A549 (cell line): Measurements from ENCODE around the gene ZNF140. TPM values are rescaled to one million over a fixed set of nuclear protein-coding genes. Genes with fewer than 3 reads are reported as not detected.
A peak's percentile ranks its signal among the peaks of the same experiment; 100 is the strongest.

ENCODE experiments used
- ATAC-seq, 2 experiments: fragments of 200-7000 bp in 1 of 2; fragments of >200 bp in 1 of 2; cut with Nextera tagmentation in 1 of 2; cut with Tn5 transposase in 1 of 2; 3 replicates each; pipeline versions ENCODE4 v1.8.0 to v1.9.1; 2018 to 2020; ENCODE audit warnings: mild to moderate bottlenecking in 1 of 2, moderate library complexity in 1 of 2
- CTCF ChIA-PET: fragments of 300-600 bp; sonication (Branson Sonifier 250); formaldehyde crosslinking; extraction: SDS; loops from one replicate; lab custom pipeline; 2021; ENCODE audit warnings: antibody characterized with exemption, inconsistent platforms; lab: Yijun Ruan, JAX
- POLR2A ChIA-PET: fragments of 350-600 bp; formaldehyde crosslinking; extraction: SDS; loops from one replicate; lab custom pipeline; 2021; ENCODE audit warnings: antibody characterized with exemption, inconsistent platforms; lab: Yijun Ruan, JAX
- DNase-seq, 2 experiments: peaks; one replicate each; pipeline versions ENCODE4 v3.0.0 to v3.0.0-alpha.2; 2011 to 2016; ENCODE audit warnings: low read depth in 1 of 2, low spot score in 1 of 2
- FAIRE-seq: peaks from 2 replicates; lab custom pipeline; 2011; peaks lifted over from hg19 to GRCh38; lab: Jason Lieb, UNC
- H3K27ac ChIP-seq, 2 experiments: fragments of >200 bp; sonication (Bioruptor Twin); formaldehyde crosslinking; 3 replicates each; pipeline ENCODE4 v1.5.1; 2016 to 2017
- H3K4me1 ChIP-seq: fragments of >200 bp; sonication (Bioruptor Twin); formaldehyde crosslinking; 3 replicates; pipeline ENCODE4 v1.6.1; 2016
- H3K4me2 ChIP-seq: fragments of >200 bp; sonication (Bioruptor Twin); formaldehyde crosslinking; 3 replicates; pipeline ENCODE4 v1.6.1; 2016
- H3K4me3 ChIP-seq: fragments of >200 bp; sonication (Bioruptor Twin); formaldehyde crosslinking; 3 replicates; pipeline ENCODE4 v1.5.1; 2016
- H3K9me3 ChIP-seq: fragments of >200 bp; sonication (Bioruptor Twin); formaldehyde crosslinking; 3 replicates; pipeline ENCODE4 v1.6.1; 2016
- CBX2 ChIP-seq: fragments of 200-600 bp; sonication (generic); IDR thresholded peaks from 2 replicates; pipeline ENCODE4 v1.6.1; 2016; ENCODE audit warnings: low read depth, mild to moderate bottlenecking, borderline replicate concordance
- CBX8 ChIP-seq: fragments of 200-600 bp; sonication (generic); IDR thresholded peaks from 2 replicates; pipeline ENCODE4 v1.6.1; 2016
- E2F6 ChIP-seq: IDR thresholded peaks from 2 replicates; pipeline ENCODE4 v1.6.1; 2012; ENCODE audit warnings: low read depth, borderline replicate concordance
- ELK1 ChIP-seq: fragments of 150-350 bp; IDR thresholded peaks from 2 replicates; pipeline ENCODE4 v1.6.1; 2014; ENCODE audit warnings: low read depth, mild to moderate bottlenecking, low read length
- FOSL2 ChIP-seq, 2 experiments: fragments of 450-650 bp in 1 of 2; fragments of >200 bp in 1 of 2; sonication (Bioruptor Twin) in 1 of 2; formaldehyde crosslinking; IDR thresholded peaks; 2 replicates each; pipeline versions ENCODE4 v1.5.0 to v1.6.1; 2016 to 2020; ENCODE audit warnings: mild to moderate bottlenecking in 1 of 2, moderate library complexity in 1 of 2
- HEYL ChIP-seq: fragments of 250-450 bp; sonication (Bioruptor Pico); IDR thresholded peaks from 2 replicates; pipeline ENCODE4 v1.8.0; 2021; ENCODE audit warnings: mild to moderate bottlenecking, moderate library complexity
- MAZ ChIP-seq: fragments of 150-350 bp; IDR thresholded peaks from 2 replicates; pipeline ENCODE4 v1.6.1; 2014; ENCODE audit warnings: antibody characterized with exemption, low read depth, low read length, borderline replicate concordance
- MYC ChIP-seq: IDR thresholded peaks from 2 replicates; pipeline ENCODE4 v1.6.1; 2012; ENCODE audit warnings: mild to moderate bottlenecking, inconsistent platforms, low read length, improper control_type of control experiment, borderline replicate concordance
- NPAS2 ChIP-seq: fragments of 250-450 bp; sonication (Bioruptor Pico); IDR thresholded peaks from 2 replicates; pipeline ENCODE4 v1.8.0; 2022; ENCODE audit warnings: mild to moderate bottlenecking, moderate library complexity, borderline replicate concordance
- PHF8 ChIP-seq: fragments of 200-600 bp; sonication (generic); IDR thresholded peaks from 2 replicates; pipeline ENCODE4 v1.6.1; 2016; ENCODE audit warnings: low read depth, mild to moderate bottlenecking, antibody characterized with exemption, moderate library complexity, borderline replicate concordance
- POLR2A ChIP-seq: IDR thresholded peaks from 2 replicates; pipeline ENCODE4 v1.6.1; 2012; ENCODE audit warnings: mild to moderate bottlenecking, low read length
- RFX5 ChIP-seq: fragments of 450-650 bp; IDR thresholded peaks from 2 replicates; pipeline ENCODE4 v1.7.1; 2014; ENCODE audit warnings: antibody characterized with exemption, mild to moderate bottlenecking, moderate library complexity
- SMC3 ChIP-seq: fragments of >200 bp; sonication (Bioruptor Twin); formaldehyde crosslinking; IDR thresholded peaks from 3 replicates; pipeline ENCODE4 v1.6.1; 2018; ENCODE audit warnings: inconsistent platforms
- TFCP2L1 ChIP-seq: fragments of 250-450 bp; sonication (Bioruptor Pico); IDR thresholded peaks from 2 replicates; pipeline ENCODE4 v1.5.0; 2021; ENCODE audit warnings: mild to moderate bottlenecking
- ZFP36 ChIP-seq: fragments of 450-650 bp; IDR thresholded peaks from 2 replicates; pipeline ENCODE4 v1.6.1; 2014; ENCODE audit warnings: borderline replicate concordance; ENCODE audit not compliant: partially characterized antibody
- ZNF302 ChIP-seq: fragments of 250-450 bp; sonication (Bioruptor Pico); IDR thresholded peaks from 2 replicates; pipeline ENCODE4 v1.9.0; 2021; ENCODE audit warnings: inconsistent platforms, mild to moderate bottlenecking, moderate library complexity
- ZSCAN20 ChIP-seq: fragments of 250-450 bp; sonication (Bioruptor Pico); IDR thresholded peaks from 2 replicates; pipeline ENCODE4 v1.8.0; 2022; ENCODE audit warnings: mild to moderate bottlenecking, moderate library complexity
- WGBS: methylation state at CpG from one replicate; pipeline ENCODE4 v1.1.6; 2017; ENCODE audit errors: missing lambda C conversion rate; 5-methylcytosine and 5-hydroxymethylcytosine counted together
- polyA plus RNA-seq, 4 experiments: library from polyadenylated mRNA; depleted of rRNA in 3 of 4; stranded (reverse); fragments of >200 nt; fragmentation: RNase III in 1 of 4; extraction: RNeasy Plus Mini Kit Qiagen cat#74134 plus additional on column Dnase treatment in 1 of 4; gene quantifications; 2 replicates in 3 of 4; 3 replicates in 1 of 4; pipeline ENCODE4 v1.2.3, GENCODE V29; 2011 to 2017
- TF ChIP-seq, protein P1 (sequence below): fragments of >200 bp; sonication (Bioruptor Twin); formaldehyde crosslinking; IDR thresholded peaks from 3 replicates; pipeline ENCODE4 v1.6.1; 2016
- TF ChIP-seq, protein P2 (sequence below): fragments of 200-600 bp; sonication (generic); IDR thresholded peaks from 2 replicates; pipeline ENCODE4 v1.6.1; 2016; ENCODE audit warnings: antibody characterized with exemption, mild to moderate bottlenecking, moderate library complexity

Gene ZNF140
- polyA plus RNA-seq, 2 of the 4 experiments (the other 2 are of a cell fraction), result 8.8 to 22.8 TPM

- no peak overlapping the region for H3K4me2 ChIP-seq
- TF ChIP-seq ZNF302 (CRISPR knock-in tag), result no peak
- no peak for TF ChIP-seq MYC
- no peak for TF ChIP-seq ZFP36
- TF ChIP-seq NPAS2 (CRISPR knock-in tag), result no peak
- no peak for TF ChIP-seq CBX8
- TF ChIP-seq FOSL2 (IDR thresholded peaks at IDR 0.05), result no peak
- no peak for TF ChIP-seq FOSL2 (CRISPR knock-in tag; IDR thresholded peaks at IDR 0.05)
- TF ChIP-seq ZSCAN20, result no peak
- no peak for TF ChIP-seq HEYL
- TF ChIP-seq MAZ, result no peak
- TF ChIP-seq SMC3, result no peak
- no peak for TF ChIP-seq CBX2
- no peak for TF ChIP-seq E2F6
- no peak for TF ChIP-seq POLR2A
- TF ChIP-seq TFCP2L1 (CRISPR knock-in tag), result no peak
- TF ChIP-seq ELK1, result no peak
- no peak for TF ChIP-seq RFX5
- TF ChIP-seq, protein P1, sequence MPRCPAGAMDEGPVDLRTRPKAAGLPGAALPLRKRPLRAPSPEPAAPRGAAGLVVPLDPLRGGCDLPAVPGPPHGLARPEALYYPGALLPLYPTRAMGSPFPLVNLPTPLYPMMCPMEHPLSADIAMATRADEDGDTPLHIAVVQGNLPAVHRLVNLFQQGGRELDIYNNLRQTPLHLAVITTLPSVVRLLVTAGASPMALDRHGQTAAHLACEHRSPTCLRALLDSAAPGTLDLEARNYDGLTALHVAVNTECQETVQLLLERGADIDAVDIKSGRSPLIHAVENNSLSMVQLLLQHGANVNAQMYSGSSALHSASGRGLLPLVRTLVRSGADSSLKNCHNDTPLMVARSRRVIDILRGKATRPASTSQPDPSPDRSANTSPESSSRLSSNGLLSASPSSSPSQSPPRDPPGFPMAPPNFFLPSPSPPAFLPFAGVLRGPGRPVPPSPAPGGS, result no peak
- no peak for TF ChIP-seq PHF8
- no peaks in the 10 kb centered on the region for H3K4me1 ChIP-seq
- ATAC-seq (no peak), FAIRE-seq (no peak), DNase-seq (no peak)
- H3K4me3 ChIP-seq, result no peak overlapping the region
- ChIA-PET POLR2A (no interaction called here), CTCF (interaction anchor here (1.3 kb wide), 1 partner anchor 13 kb away, joined by 3 read pairs; no protein-coding TSS in a partner anchor)
- no peak overlapping the region for H3K27ac ChIP-seq
- H3K9me3 ChIP-seq, result peaks cover 99% of the 10 kb centered on the region
- 93% methylated on average over 2 of the region's 2 CpGs for WGBS
Observed at GRCh38 chr12:133124674-133125073, 44.0 kb downstream of the ZNF140 start.

DNA sequence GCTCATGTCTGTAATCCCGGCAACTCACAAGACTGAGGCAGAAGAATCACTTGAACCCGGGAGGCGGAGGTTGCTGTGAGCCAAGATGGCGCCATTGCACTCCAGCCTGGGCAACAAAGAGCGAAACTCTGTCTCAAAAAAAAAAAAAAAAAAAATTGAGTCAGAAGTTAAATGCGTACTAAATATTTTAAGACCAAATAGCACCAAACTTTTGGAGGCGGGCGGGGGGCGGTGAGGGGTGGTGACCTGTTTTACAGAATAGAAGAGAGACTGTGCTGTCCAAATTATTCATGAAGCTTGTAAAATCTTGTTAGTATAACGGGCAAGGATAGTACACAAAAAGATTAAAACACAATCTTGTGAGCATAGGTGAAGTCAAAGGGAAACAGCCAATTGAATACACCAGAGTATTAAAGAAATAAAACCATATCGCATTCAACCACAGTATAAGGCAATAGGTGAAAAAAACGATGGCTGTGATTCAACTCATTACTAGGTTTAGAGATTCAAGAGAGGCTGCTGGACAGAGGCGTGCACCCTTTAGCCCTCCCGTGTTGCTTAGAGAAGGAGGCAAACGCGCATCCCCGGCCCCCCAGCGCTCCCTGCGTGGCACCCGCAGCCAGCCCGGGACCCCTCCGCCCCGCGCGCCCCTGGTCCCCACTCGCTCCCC, 48.8 kb downstream of the ZNF140 start:
- CTCF ChIA-PET, result no interaction called here
- WGBS, result 44% methylated on average over 17 of the region's 26 CpGs
- Histone ChIP-seq H3K4me2 (peak overlapping the region; percentile 67), H3K4me3 (peak overlapping the region; percentile 70), H3K4me1 (no peaks in the 10 kb centered on the region), H3K27ac (peak overlapping the region; percentile 74 to 88), H3K9me3 (peaks cover 89% of the 10 kb centered on the region)
- no peak for FAIRE-seq
- no peak for TF ChIP-seq POLR2A
- TF ChIP-seq, protein P2, sequence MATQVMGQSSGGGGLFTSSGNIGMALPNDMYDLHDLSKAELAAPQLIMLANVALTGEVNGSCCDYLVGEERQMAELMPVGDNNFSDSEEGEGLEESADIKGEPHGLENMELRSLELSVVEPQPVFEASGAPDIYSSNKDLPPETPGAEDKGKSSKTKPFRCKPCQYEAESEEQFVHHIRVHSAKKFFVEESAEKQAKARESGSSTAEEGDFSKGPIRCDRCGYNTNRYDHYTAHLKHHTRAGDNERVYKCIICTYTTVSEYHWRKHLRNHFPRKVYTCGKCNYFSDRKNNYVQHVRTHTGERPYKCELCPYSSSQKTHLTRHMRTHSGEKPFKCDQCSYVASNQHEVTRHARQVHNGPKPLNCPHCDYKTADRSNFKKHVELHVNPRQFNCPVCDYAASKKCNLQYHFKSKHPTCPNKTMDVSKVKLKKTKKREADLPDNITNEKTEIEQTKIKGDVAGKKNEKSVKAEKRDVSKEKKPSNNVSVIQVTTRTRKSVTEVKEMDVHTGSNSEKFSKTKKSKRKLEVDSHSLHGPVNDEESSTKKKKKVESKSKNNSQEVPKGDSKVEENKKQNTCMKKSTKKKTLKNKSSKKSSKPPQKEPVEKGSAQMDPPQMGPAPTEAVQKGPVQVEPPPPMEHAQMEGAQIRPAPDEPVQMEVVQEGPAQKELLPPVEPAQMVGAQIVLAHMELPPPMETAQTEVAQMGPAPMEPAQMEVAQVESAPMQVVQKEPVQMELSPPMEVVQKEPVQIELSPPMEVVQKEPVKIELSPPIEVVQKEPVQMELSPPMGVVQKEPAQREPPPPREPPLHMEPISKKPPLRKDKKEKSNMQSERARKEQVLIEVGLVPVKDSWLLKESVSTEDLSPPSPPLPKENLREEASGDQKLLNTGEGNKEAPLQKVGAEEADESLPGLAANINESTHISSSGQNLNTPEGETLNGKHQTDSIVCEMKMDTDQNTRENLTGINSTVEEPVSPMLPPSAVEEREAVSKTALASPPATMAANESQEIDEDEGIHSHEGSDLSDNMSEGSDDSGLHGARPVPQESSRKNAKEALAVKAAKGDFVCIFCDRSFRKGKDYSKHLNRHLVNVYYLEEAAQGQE, result peak; percentile 43; the same call in 1 of the 2 replicates
- no peak for DNase-seq
- peak; percentile 57 to 70 for ATAC-seq
- POLR2A ChIA-PET, result interaction anchor here (0.5 to 1.7 kb wide), 5 partner anchors 49 to 242 kb away, joined by 3 to 12 read pairs (median 4); partner anchors contain the start of genes CHFR, ZNF268 and ZNF84
